ENCODE data around the gene TYROBP.

DNA sequence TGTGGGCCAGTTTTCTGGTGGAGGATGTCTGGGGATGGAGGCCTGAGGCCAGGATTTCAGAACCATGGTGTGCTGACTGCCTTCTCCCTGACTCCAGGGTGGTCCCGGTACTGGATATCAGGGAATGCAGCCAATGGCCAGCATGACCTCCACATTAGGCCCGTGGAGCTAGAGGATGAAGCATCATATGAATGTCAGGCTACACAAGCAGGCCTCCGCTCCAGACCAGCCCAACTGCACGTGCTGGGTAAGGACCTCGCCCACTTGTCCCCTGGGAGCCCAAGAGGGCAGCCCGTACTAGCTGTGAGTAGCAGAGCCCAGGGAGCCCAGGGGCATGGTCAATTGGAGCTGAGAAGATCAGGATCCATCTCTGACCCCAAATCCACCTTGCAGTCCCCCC, 49.8 kb downstream of the TYROBP start:
- no peak for TF ChIP-seq JUN (IDR thresholded peaks at IDR 0.05)
- no peak for TF ChIP-seq POLR2A (IDR thresholded peaks at IDR 0.05; ENCODE audit: low read length)
- TF ChIP-seq NPAS2 (CRISPR knock-in tag; IDR thresholded peaks at IDR 0.05; ENCODE audit: borderline replicate concordance) = no peak
- no peak for TF ChIP-seq HMGXB4 (CRISPR knock-in tag; IDR thresholded peaks at IDR 0.05; ENCODE audit: borderline replicate concordance)
- TF ChIP-seq TFCP2L1 (CRISPR knock-in tag; IDR thresholded peaks at IDR 0.05) = no peak
- TF ChIP-seq, protein P1, sequence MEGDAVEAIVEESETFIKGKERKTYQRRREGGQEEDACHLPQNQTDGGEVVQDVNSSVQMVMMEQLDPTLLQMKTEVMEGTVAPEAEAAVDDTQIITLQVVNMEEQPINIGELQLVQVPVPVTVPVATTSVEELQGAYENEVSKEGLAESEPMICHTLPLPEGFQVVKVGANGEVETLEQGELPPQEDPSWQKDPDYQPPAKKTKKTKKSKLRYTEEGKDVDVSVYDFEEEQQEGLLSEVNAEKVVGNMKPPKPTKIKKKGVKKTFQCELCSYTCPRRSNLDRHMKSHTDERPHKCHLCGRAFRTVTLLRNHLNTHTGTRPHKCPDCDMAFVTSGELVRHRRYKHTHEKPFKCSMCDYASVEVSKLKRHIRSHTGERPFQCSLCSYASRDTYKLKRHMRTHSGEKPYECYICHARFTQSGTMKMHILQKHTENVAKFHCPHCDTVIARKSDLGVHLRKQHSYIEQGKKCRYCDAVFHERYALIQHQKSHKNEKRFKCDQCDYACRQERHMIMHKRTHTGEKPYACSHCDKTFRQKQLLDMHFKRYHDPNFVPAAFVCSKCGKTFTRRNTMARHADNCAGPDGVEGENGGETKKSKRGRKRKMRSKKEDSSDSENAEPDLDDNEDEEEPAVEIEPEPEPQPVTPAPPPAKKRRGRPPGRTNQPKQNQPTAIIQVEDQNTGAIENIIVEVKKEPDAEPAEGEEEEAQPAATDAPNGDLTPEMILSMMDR (IDR thresholded peaks at IDR 0.05) = no peak
